HCT116 (cell line): ENCODE data around the gene TMED10.

Experiments
- POLR2A ChIP-seq: IDR thresholded peaks from 2 replicates; pipeline ENCODE4 v1.7.0; 2011; ENCODE audit warnings: borderline replicate concordance; ENCODE audit not compliant: insufficient read depth, insufficient read length; ENCODE audit errors: extremely low read depth
- TF ChIP-seq, protein P1 (sequence below), 3 experiments: fragments of 200-600 bp in 1 of 3; sonication (generic) in 1 of 3; IDR thresholded peaks in 2 of 3; conservative IDR thresholded peaks in 1 of 3; 2 replicates each; pipeline ENCODE4 v1.5.1; 2012 to 2017; ENCODE audit warnings: low read depth in 2 of 3, low read length in 2 of 3, antibody characterized with exemption in 1 of 3, borderline replicate concordance in 1 of 3, control low read depth in 1 of 3, mild to moderate bottlenecking in 1 of 3, mixed read lengths in 1 of 3, mixed run types in 1 of 3, moderate library complexity in 1 of 3; ENCODE audit not compliant: insufficient read depth in 1 of 3

DNA sequence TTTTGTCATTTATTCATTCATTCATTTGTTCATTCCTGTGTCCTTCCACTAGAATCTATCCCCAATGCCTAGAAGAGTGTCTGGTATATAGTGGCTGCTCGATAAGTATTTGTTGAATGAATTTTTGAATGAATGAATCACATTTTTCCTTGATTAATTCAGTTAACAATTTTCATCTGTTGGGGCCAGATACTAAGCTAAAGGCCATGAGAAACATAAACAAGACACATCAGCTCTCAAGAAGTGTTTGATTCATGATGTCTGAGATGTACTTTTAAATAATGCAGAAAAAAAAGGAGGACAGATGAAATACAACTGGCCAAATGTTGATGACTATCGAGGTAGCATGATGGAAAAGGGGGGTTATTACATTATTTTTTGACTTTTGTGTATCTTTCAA is 48.1 kb upstream of the TMED10 start:
- TF ChIP-seq, protein P1, sequence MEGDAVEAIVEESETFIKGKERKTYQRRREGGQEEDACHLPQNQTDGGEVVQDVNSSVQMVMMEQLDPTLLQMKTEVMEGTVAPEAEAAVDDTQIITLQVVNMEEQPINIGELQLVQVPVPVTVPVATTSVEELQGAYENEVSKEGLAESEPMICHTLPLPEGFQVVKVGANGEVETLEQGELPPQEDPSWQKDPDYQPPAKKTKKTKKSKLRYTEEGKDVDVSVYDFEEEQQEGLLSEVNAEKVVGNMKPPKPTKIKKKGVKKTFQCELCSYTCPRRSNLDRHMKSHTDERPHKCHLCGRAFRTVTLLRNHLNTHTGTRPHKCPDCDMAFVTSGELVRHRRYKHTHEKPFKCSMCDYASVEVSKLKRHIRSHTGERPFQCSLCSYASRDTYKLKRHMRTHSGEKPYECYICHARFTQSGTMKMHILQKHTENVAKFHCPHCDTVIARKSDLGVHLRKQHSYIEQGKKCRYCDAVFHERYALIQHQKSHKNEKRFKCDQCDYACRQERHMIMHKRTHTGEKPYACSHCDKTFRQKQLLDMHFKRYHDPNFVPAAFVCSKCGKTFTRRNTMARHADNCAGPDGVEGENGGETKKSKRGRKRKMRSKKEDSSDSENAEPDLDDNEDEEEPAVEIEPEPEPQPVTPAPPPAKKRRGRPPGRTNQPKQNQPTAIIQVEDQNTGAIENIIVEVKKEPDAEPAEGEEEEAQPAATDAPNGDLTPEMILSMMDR (IDR thresholded peaks at IDR 0.05 in 2 of 3, conservative IDR thresholded peaks at IDR 0.05 in 1 of 3; ENCODE audit: borderline replicate concordance in 1 of 3, insufficient read depth in 1 of 3, low read depth in 2 of 3, low read length in 2 of 3) = no peak
- TF ChIP-seq POLR2A = no peak
